Panc1 (cell line): ENCODE measurements around the gene SCAF4. TPM values are rescaled to one million over a fixed set of nuclear protein-coding genes. Genes with fewer than 3 reads are reported as not detected.
A peak's percentile ranks its signal among the peaks of the same experiment; 100 is the strongest.

ENCODE experiments used
- ATAC-seq: fragments of 200-7000 bp; cut with Tn5 transposase; 2 replicates; pipeline ENCODE4 v1.9.1; 2020; ENCODE audit warnings: mild to moderate bottlenecking, moderate library complexity
- BruUV-seq: library from RNA; stranded (reverse); fragments of 400-500 nt; replicated peaks from 2 replicates; lab custom pipeline; 2021; lab: Mats Ljungman, UMichigan
- CTCF ChIA-PET: fragments of 300-600 bp; sonication (Branson Sonifier 250); formaldehyde crosslinking; loops from one replicate; lab custom pipeline; 2022; ENCODE audit warnings: antibody characterized with exemption; lab: Charles Lee
- POLR2A ChIA-PET: fragments of 300-600 bp; sonication (Branson Sonifier 250); formaldehyde crosslinking; loops from one replicate; lab custom pipeline; 2022; ENCODE audit warnings: antibody characterized with exemption; lab: Charles Lee
- DNase-seq: peaks from one replicate; pipeline ENCODE4 v3.0.0-alpha.2; 2010; ENCODE audit warnings: low read depth, low spot score
- H3K27ac ChIP-seq: 2 replicates; pipeline ENCODE4 v1.5.1; 2011; ENCODE audit warnings: mild to moderate bottlenecking, low read length, inconsistent platforms
- H3K27me3 ChIP-seq: fragments of 200-500 bp; sonication (Bioruptor generic); 2 replicates; pipeline ENCODE4 v1.6.0; 2014; ENCODE audit warnings: low read length, inconsistent platforms; ENCODE audit not compliant: control insufficient read depth, insufficient read depth
- H3K36me3 ChIP-seq: fragments of 200-500 bp; sonication (Bioruptor generic); 2 replicates; pipeline ENCODE4 v1.5.1; 2014; ENCODE audit warnings: inconsistent platforms, mild to moderate bottlenecking, low read length, moderate library complexity; ENCODE audit not compliant: control insufficient read depth, insufficient read depth
- H3K4me1 ChIP-seq: 2 replicates; pipeline ENCODE4 v1.5.1; 2011; ENCODE audit warnings: inconsistent platforms, mild to moderate bottlenecking, low read length, moderate library complexity; ENCODE audit not compliant: control insufficient read depth, insufficient read depth
- H3K4me3 ChIP-seq, 2 experiments: 2 replicates each; pipeline ENCODE4 v1.5.1; 2011 to 2012; ENCODE audit warnings: low read depth in 2 of 2, low read length in 2 of 2, mild to moderate bottlenecking in 2 of 2, inconsistent platforms in 1 of 2, moderate library complexity in 1 of 2
- H3K9me3 ChIP-seq: fragments of 200-500 bp; sonication (Bioruptor generic); 2 replicates; pipeline ENCODE4 v1.5.1; 2014; ENCODE audit warnings: low read depth, mild to moderate bottlenecking, inconsistent platforms, low read length, moderate library complexity; ENCODE audit not compliant: control insufficient read depth, insufficient read depth
- CTCF ChIP-seq: fragments of 450-650 bp; IDR thresholded peaks from 2 replicates; pipeline ENCODE4 v1.5.1; 2017; ENCODE audit warnings: mild to moderate bottlenecking
- POLR2AphosphoS5 ChIP-seq: IDR thresholded peaks from 2 replicates; pipeline ENCODE4 v1.6.1; 2012; ENCODE audit warnings: mild to moderate bottlenecking, low read depth, low read length, moderate library complexity
- SIN3A ChIP-seq: IDR thresholded peaks from 2 replicates; pipeline ENCODE4 v1.6.1; 2012; ENCODE audit warnings: low read depth, mild to moderate bottlenecking, low read length, moderate library complexity, borderline replicate concordance; ENCODE audit not compliant: insufficient read depth
- TCF7L2 ChIP-seq: IDR thresholded peaks from 2 replicates; pipeline ENCODE4 v1.6.1; 2011; ENCODE audit warnings: mild to moderate bottlenecking, low read depth, low read length, inconsistent platforms
- in situ Hi-C: cut with HindIII; loops from 2 replicates; pipeline ENCODE4 v1.10.0; 2016; ENCODE audit warnings: low sequenced_read_pairs, low pct_unique_long_range_greater_than_20kb
- intact Hi-C: fragments of 100-400 bp; cut with micrococcal nuclease; formaldehyde crosslinking; loops from one replicate; pipeline ENCODE4 v1.10.0; 2022; ENCODE audit not compliant: unreplicated experiment
- total RNA-seq: library from RNA; stranded (reverse); gene quantifications from one replicate; pipeline ENCODE4 v1.2.1, GENCODE V29; 2021; ENCODE audit not compliant: unreplicated experiment
- TF ChIP-seq, protein P1 (sequence below), 2 experiments: IDR thresholded peaks; 2 replicates each; pipeline ENCODE4 v1.6.1; 2011 to 2012; ENCODE audit warnings: low read depth in 2 of 2, control low read depth in 1 of 2, low read length in 1 of 2, mild to moderate bottlenecking in 1 of 2, moderate library complexity in 1 of 2; ENCODE audit not compliant: insufficient read depth in 1 of 2

SCAF4 gene
- total RNA-seq, 1 experiment from 2014 or later: 28.4 TPM

DNA sequence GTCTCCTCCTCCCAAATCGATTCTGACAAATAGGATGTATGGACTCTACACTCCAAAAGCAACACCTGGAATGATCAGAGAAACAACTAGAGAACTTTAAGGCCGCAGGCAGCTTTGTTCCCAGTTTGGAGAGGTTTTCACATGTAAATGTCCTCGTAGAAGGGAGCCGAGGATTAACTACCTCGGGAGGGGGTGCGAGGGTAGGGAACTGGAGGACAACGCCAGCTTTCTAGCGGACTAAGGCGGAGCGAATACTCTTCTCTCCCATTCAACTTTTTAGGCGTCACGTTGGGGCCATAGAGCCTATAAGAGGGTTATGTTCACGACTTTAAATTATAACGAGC is 1.2 kb downstream of the SCAF4 start:
- BruUV-seq: no TSS peak
- in situ Hi-C loops: no loop called here
- peak overlapping the region; percentile 79 to 88 for H3K4me3 ChIP-seq
- no peaks in the 10 kb centered on the region for H3K27me3 ChIP-seq
- peak overlapping the region; percentile 72 for H3K27ac ChIP-seq
- POLR2A ChIA-PET: no interaction called here
- no peak for TF ChIP-seq SIN3A
- TF ChIP-seq, protein P1, sequence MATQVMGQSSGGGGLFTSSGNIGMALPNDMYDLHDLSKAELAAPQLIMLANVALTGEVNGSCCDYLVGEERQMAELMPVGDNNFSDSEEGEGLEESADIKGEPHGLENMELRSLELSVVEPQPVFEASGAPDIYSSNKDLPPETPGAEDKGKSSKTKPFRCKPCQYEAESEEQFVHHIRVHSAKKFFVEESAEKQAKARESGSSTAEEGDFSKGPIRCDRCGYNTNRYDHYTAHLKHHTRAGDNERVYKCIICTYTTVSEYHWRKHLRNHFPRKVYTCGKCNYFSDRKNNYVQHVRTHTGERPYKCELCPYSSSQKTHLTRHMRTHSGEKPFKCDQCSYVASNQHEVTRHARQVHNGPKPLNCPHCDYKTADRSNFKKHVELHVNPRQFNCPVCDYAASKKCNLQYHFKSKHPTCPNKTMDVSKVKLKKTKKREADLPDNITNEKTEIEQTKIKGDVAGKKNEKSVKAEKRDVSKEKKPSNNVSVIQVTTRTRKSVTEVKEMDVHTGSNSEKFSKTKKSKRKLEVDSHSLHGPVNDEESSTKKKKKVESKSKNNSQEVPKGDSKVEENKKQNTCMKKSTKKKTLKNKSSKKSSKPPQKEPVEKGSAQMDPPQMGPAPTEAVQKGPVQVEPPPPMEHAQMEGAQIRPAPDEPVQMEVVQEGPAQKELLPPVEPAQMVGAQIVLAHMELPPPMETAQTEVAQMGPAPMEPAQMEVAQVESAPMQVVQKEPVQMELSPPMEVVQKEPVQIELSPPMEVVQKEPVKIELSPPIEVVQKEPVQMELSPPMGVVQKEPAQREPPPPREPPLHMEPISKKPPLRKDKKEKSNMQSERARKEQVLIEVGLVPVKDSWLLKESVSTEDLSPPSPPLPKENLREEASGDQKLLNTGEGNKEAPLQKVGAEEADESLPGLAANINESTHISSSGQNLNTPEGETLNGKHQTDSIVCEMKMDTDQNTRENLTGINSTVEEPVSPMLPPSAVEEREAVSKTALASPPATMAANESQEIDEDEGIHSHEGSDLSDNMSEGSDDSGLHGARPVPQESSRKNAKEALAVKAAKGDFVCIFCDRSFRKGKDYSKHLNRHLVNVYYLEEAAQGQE (IDR thresholded peaks at IDR 0.05; ENCODE audit: insufficient read depth in 1 of 2, low read depth in 2 of 2, low read length in 1 of 2): no peak
- TF ChIP-seq POLR2AphosphoS5: no peak
- no peak for TF ChIP-seq TCF7L2
- TF ChIP-seq CTCF: no peak
- peaks cover 21% of the 10 kb centered on the region for H3K4me1 ChIP-seq
- ATAC-seq: no peak
- CTCF ChIA-PET: no interaction called here
- H3K9me3 ChIP-seq: no peaks in the 10 kb centered on the region
- DNase-seq: no peak
- intact Hi-C loops: no loop called here
- H3K36me3 ChIP-seq: peaks cover 3% of the 10 kb centered on the region; the same call in 1 of the 2 replicates

- ChIA-PET CTCF (no interaction called here), POLR2A (no interaction called here)
- DNase-seq (no peak), ATAC-seq (no peak)
- no peaks in the 10 kb centered on the region for H3K9me3 ChIP-seq
- H3K27me3 ChIP-seq: no peaks in the 10 kb centered on the region
- BruUV-seq: TSS peak; percentile 75
- H3K27ac ChIP-seq: no peak overlapping the region; the same call in 1 of the 2 replicates
- H3K36me3 ChIP-seq: peaks cover 3% of the 10 kb centered on the region; the same call in 1 of the 2 replicates
- in situ Hi-C loops: no loop called here
- intact Hi-C loops: no loop called here
- peaks cover 24% of the 10 kb centered on the region for H3K4me1 ChIP-seq
- TF ChIP-seq TCF7L2 (no peak), SIN3A (no peak), CTCF (no peak), POLR2AphosphoS5 (no peak)
- TF ChIP-seq, protein P1 (IDR thresholded peaks at IDR 0.05; ENCODE audit: insufficient read depth in 1 of 2, low read depth in 2 of 2, low read length in 1 of 2): no peak
- peak overlapping the region; percentile 79 to 88 for H3K4me3 ChIP-seq
Measured at GRCh38 chr21:31729622-31730343, 2.1 kb downstream of the SCAF4 start.
